AML-193 (cell line): Measurements from ENCODE around the gene ARHGAP24.
A peak's percentile ranks its signal among the peaks of the same experiment; 100 is the strongest.

Experiments
- DNase-seq, 2 experiments: peaks; one replicate each; lab custom pipeline; 2025; lab: John Stamatoyannopoulos, UW

Gene ARHGAP24

GRCh38 chr4:85474818-85475630, at the start of gene ARHGAP24:
Gene ARHGAP24, plus strand, starts transcription at chr4:85475150.
- peak; percentile 23 to 30 for DNase-seq

- no peak for DNase-seq
These were observed 48.6 kb upstream of the ARHGAP24 start for GRCh38 chr4:85426366-85426765.

- no peak for DNase-seq
These were observed 47.8 kb upstream of the ARHGAP24 start for GRCh38 chr4:85427123-85427522.

GRCh38 chr4:85430226-85430625, 44.7 kb upstream of the ARHGAP24 start:
- no peak for DNase-seq

GRCh38 chr4:85430697-85431096, 44.3 kb upstream of the ARHGAP24 start:
- no peak for DNase-seq

GRCh38 chr4:85431156-85431555, 43.8 kb upstream of the ARHGAP24 start:
- DNase-seq: no peak

GRCh38 chr4:85431881-85432485, 43.0 kb upstream of the ARHGAP24 start:
- DNase-seq: no peak

- no peak for DNase-seq
These were observed 29.8 kb upstream of the ARHGAP24 start for GRCh38 chr4:85445050-85445639.

GRCh38 chr4:85446141-85446861, 28.6 kb upstream of the ARHGAP24 start:
- DNase-seq: no peak

GRCh38 chr4:85448906-85449890, 25.8 kb upstream of the ARHGAP24 start:
- no peak for DNase-seq

GRCh38 chr4:85452058-85452731, 22.8 kb upstream of the ARHGAP24 start:
- DNase-seq: no peak

GRCh38 chr4:85455942-85456341, 19.0 kb upstream of the ARHGAP24 start:
- no peak for DNase-seq

- DNase-seq: no peak
These were observed 17.0 kb upstream of the ARHGAP24 start for GRCh38 chr4:85457752-85458467.

- DNase-seq: no peak
These were observed 15.2 kb upstream of the ARHGAP24 start for GRCh38 chr4:85459736-85460135.

- DNase-seq: no peak
These were observed 594 bp upstream of the ARHGAP24 start for GRCh38 chr4:85474356-85474755.

GRCh38 chr4:85475631-85476233, 782 bp downstream of the ARHGAP24 start:
- no peak for DNase-seq

GRCh38 chr4:85476381-85476780, 1.4 kb downstream of the ARHGAP24 start:
- DNase-seq: no peak

- no peak for DNase-seq
These were observed 2.6 kb downstream of the ARHGAP24 start for GRCh38 chr4:85477534-85477933.

GRCh38 chr4:85478576-85478975, 3.6 kb downstream of the ARHGAP24 start:
- no peak for DNase-seq
